ENCODE data around the gene PPP1R7. TPM values are rescaled to one million over a fixed set of nuclear protein-coding genes. Genes with fewer than 3 reads are reported as not detected.

PPP1R7 gene
- total and polyA plus RNA-seq, 9 of the 15 experiments (the other 6 are each of a cell fraction or from before 2014, with no cell fraction given) = 37.5 to 75.0 (median 50.5) TPM

- TF ChIP-seq SMAD3 (CRISPR knock-in tag; conservative IDR thresholded peaks at IDR 0.05) (no peak), MAX (CRISPR knock-in tag; IDR thresholded peaks at IDR 0.05) (0 out of 2 replicates have a peak, but pooled peaks have one; percentile 25), PHTF2 (CRISPR knock-in tag; IDR thresholded peaks at IDR 0.05) (no peak), MAFK (IDR thresholded peaks at IDR 0.05; ENCODE audit: low read length) (no peak), MGA (IDR thresholded peaks at IDR 0.05) (0 out of 2 replicates have a peak, but pooled peaks have one; percentile 28), HMGXB4 (CRISPR knock-in tag; IDR thresholded peaks at IDR 0.05) (no peak), HMG20B (CRISPR knock-in tag; IDR thresholded peaks at IDR 0.05) (no peak), ZNF507 (tag; conservative IDR thresholded peaks at IDR 0.05) (no peak)
These were observed 59.0 kb downstream of the PPP1R7 start (continued) for GRCh38 chr2:241209271-241209670.

All from K562 (cell line).